GM19035 (cell line): ENCODE measurements around the gene PCDHA7.
"Not testable (repeated sequence)": the region's sequence is repeated elsewhere in the genome, so short reads cannot be mapped to it uniquely, and the experiment has no call there.

Source experiments
- ATAC-seq: cut with Tn5 transposase; IDR thresholded peaks from one replicate; pipeline ENCODE4 v1.9.1; 2021; ENCODE audit not compliant: unreplicated experiment

The PCDHA7 gene

GRCh38 chr5:140833993-140834392 is at the start of gene PCDHA7:
PCDHA7 (plus strand) TSS chr5:140834269; CDS start chr5:140834384, 115 bp downstream.
- no peak for ATAC-seq

- ATAC-seq = no peak
Observed at GRCh38 chr5:140785905-140786686, 48.0 kb upstream of the PCDHA7 start, which contains the start of gene PCDHA1. PCDHA1 (plus strand) TSS chr5:140786140.

- not testable (repeated sequence) for ATAC-seq
Observed at GRCh38 chr5:140787422-140787821, 46.6 kb upstream of the PCDHA7 start.

GRCh38 chr5:140787849-140788504 is 46.1 kb upstream of the PCDHA7 start:
- ATAC-seq = not testable (repeated sequence)

- ATAC-seq = no peak
Observed at GRCh38 chr5:140791089-140791488, 43.0 kb upstream of the PCDHA7 start.

- ATAC-seq = no peak
Observed at GRCh38 chr5:140794595-140795258, 39.3 kb upstream of the PCDHA7 start, which contains the start of gene PCDHA2. PCDHA2 (plus strand) TSS chr5:140794852.

GRCh38 chr5:140795259-140795641 is 38.8 kb upstream of the PCDHA7 start:
- ATAC-seq = no peak

- ATAC-seq = not testable (repeated sequence)
Observed at GRCh38 chr5:140796072-140796717, 37.9 kb upstream of the PCDHA7 start.

GRCh38 chr5:140796718-140797095 is 37.4 kb upstream of the PCDHA7 start:
- ATAC-seq = no peak

- ATAC-seq = no peak
Observed at GRCh38 chr5:140800816-140801493, 33.1 kb upstream of the PCDHA7 start, which contains the start of gene PCDHA3. PCDHA3 (plus strand) TSS chr5:140801057.

GRCh38 chr5:140801494-140801841 is 32.6 kb upstream of the PCDHA7 start:
- ATAC-seq = no peak

- ATAC-seq = not testable (repeated sequence)
Observed at GRCh38 chr5:140802381-140802780, 31.7 kb upstream of the PCDHA7 start.

- no peak for ATAC-seq
Observed at GRCh38 chr5:140802781-140803271, 31.2 kb upstream of the PCDHA7 start.

- ATAC-seq = no peak
Observed at GRCh38 chr5:140806834-140807775, 27.0 kb upstream of the PCDHA7 start, which contains the start of gene PCDHA4. PCDHA4 (plus strand) TSS chr5:140807068.

GRCh38 chr5:140808241-140808888 is 25.7 kb upstream of the PCDHA7 start:
- not testable (repeated sequence) for ATAC-seq

- no peak for ATAC-seq
Observed at GRCh38 chr5:140808889-140809291, 25.2 kb upstream of the PCDHA7 start.

GRCh38 chr5:140821375-140822280 is 12.4 kb upstream of the PCDHA7 start, which contains the start of gene PCDHA5:
PCDHA5 (plus strand) TSS chr5:140821613.
- no peak for ATAC-seq

- ATAC-seq = no peak
Observed at GRCh38 chr5:140822281-140822629, 11.8 kb upstream of the PCDHA7 start.
